ENCODE measurements around the gene PREX1.

- TF ChIP-seq POLR2AphosphoS5 (IDR thresholded peaks at IDR 0.05; ENCODE audit: insufficient read depth in 1 of 2, low read depth in 1 of 2) (no peak), CTCF (IDR thresholded peaks at IDR 0.05) (no peak)
These were observed 105.6 kb downstream of the PREX1 start for GRCh38 chr20:48722002-48722731.

Measured in vagina (tissue), 2 donors.